Brain microvascular endothelial cell (primary cell): ENCODE data around the gene GLB1L2.

Source experiments
- DNase-seq: peaks from one replicate; pipeline ENCODE4 v3.0.0-alpha.2; 2020
- H3K27ac ChIP-seq: fragments of 250-450 bp; sonication (Bioruptor Pico); 2 replicates; pipeline ENCODE4 v1.5.1; 2020; ENCODE audit warnings: mild to moderate bottlenecking, moderate library complexity
- H3K27me3 ChIP-seq: fragments of 250-450 bp; sonication (Bioruptor Pico); replicated peaks from 2 replicates; pipeline ENCODE4 v1.5.1; 2020; ENCODE audit warnings: mild to moderate bottlenecking
- H3K36me3 ChIP-seq: fragments of 250-450 bp; sonication (Bioruptor Pico); replicated peaks from 2 replicates; pipeline ENCODE4 v1.5.1; 2020; ENCODE audit warnings: mild to moderate bottlenecking
- H3K4me3 ChIP-seq: 2 replicates; pipeline ENCODE4 v1.5.1; 2011; ENCODE audit warnings: low read depth, mild to moderate bottlenecking, control low read depth, low read length, moderate library complexity
- in situ Hi-C: cut with HindIII; loops from 2 replicates; pipeline ENCODE4 v1.10.0; 2017; ENCODE audit warnings: low sequenced_read_pairs, low pct_ligation_motif_present
- TF ChIP-seq, protein P1 (sequence below): IDR thresholded peaks from 2 replicates; pipeline ENCODE4 v1.5.1; 2011; ENCODE audit warnings: low read depth, mild to moderate bottlenecking, moderate library complexity, low read length, control low read depth, inconsistent platforms; ENCODE audit errors: missing control alignments

GLB1L2 gene

DNA sequence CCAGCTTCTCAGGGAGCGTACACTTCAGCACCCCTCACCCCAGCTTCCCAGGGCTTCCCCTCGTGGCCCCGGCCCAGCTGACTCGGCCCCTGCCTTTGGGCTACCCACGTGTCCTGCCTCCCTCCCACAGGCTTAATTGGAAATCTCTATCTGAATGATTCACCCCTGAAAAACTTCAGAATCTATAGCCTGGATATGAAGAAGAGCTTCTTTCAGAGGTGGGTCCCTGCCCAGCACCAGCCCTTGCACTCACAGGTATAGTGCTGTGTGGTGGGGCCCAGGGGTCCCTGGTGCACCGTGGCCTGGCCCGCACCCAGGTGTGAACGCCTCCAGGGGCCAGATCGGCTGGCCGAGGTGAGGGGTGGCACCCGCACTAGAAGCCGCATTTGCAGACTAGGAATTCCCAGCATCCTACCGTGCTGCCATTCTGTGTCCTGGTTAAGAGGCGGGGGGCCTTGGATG is 41.8 kb downstream of the GLB1L2 start:
- Histone ChIP-seq H3K27me3 (no peaks in the 10 kb centered on the region), H3K27ac (no peak overlapping the region), H3K4me3 (no peak overlapping the region), H3K36me3 (no peaks in the 10 kb centered on the region)
- TF ChIP-seq, protein P1, sequence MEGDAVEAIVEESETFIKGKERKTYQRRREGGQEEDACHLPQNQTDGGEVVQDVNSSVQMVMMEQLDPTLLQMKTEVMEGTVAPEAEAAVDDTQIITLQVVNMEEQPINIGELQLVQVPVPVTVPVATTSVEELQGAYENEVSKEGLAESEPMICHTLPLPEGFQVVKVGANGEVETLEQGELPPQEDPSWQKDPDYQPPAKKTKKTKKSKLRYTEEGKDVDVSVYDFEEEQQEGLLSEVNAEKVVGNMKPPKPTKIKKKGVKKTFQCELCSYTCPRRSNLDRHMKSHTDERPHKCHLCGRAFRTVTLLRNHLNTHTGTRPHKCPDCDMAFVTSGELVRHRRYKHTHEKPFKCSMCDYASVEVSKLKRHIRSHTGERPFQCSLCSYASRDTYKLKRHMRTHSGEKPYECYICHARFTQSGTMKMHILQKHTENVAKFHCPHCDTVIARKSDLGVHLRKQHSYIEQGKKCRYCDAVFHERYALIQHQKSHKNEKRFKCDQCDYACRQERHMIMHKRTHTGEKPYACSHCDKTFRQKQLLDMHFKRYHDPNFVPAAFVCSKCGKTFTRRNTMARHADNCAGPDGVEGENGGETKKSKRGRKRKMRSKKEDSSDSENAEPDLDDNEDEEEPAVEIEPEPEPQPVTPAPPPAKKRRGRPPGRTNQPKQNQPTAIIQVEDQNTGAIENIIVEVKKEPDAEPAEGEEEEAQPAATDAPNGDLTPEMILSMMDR: no peak
- in situ Hi-C loops: no loop called here
- DNase-seq: no peak

DNA sequence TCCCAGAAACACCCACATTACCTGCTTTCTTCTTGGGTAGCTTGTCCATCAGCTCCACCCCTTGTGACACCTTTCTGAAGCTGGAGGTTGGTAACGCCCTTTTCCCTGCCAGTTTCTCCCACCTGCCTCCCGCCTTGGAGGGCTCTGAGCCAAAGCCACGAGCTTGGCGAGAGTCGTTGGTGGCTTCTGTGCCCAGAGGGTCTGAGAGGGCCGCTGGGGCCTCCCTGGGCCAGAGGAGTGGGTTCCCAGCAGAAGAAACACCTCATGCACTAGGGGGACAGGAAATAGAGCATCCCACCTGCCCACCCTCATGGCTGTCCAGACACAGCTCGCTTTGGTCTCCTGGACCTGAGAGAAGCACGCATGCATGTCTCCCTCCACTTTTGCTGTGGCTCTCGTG is 42.4 kb downstream of the GLB1L2 start:
- DNase-seq: no peak
- TF ChIP-seq, protein P1: no peak
- Histone ChIP-seq H3K36me3 (no peaks in the 10 kb centered on the region), H3K27me3 (no peaks in the 10 kb centered on the region), H3K27ac (no peak overlapping the region), H3K4me3 (no peak overlapping the region)
- in situ Hi-C loops: no loop called here

DNA sequence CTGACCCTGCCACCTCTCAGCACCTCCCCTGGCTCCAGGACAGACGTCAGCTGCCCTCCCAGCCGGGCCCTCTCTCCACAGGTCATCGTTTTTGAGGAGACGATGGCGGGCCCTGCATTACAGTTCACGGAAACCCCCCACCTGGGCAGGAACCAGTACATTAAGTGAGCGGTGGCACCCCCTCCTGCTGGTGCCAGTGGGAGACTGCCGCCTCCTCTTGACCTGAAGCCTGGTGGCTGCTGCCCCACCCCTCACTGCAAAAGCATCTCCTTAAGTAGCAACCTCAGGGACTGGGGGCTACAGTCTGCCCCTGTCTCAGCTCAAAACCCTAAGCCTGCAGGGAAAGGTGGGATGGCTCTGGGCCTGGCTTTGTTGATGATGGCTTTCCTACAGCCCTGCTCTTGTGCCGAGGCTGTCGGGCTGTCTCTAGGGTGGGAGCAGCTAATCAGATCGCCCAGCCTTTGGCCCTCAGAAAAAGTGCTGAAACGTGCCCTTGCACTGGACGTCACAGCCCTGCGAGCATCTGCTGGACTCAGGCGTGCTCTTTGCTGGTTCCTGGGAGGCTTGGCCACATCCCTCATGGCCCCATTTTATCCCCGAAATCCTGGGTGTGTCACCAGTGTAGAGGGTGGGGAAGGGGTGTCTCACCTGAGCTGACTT is 43.2 kb downstream of the GLB1L2 start:
- Histone ChIP-seq H3K27ac (no peak overlapping the region), H3K36me3 (no peaks in the 10 kb centered on the region), H3K27me3 (no peaks in the 10 kb centered on the region), H3K4me3 (no peak overlapping the region)
- in situ Hi-C loops: no loop called here
- no peak for DNase-seq
- TF ChIP-seq, protein P1: no peak

DNA sequence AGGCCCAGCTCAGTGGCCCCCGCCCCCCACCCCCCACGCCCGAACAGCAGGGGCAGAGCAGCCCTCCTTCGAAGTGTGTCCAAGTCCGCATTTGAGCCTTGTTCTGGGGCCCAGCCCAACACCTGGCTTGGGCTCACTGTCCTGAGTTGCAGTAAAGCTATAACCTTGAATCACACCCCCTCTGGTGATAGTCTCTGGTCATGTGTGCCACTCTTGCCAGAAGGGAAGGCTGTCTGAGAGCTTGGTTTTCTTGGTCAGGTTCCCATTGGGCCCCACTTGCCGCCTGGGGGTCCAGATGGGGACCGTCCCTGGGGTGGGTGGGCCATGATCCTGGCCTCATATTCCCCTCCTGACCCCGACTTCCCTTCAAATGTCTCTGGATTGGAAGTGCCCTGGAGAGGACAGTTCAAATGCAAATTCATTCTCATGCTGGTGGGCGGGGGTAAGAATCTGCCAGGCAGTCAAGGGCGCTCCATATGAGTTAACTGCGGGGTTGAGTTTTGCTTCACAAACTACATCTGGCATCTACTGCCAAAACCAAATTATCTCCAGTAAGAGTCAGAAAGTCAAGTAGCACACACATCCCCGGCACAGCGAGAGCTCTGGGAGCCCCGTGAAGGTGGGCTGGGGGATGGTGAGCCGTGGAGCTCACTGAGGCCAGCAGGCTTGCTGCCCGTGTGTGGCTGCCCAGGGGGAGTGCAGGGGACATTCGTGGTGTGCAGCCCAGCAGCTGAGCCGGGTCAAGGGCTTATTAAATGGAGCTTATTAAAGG is 44.5 kb downstream of the GLB1L2 start:
- no peak overlapping the region for H3K4me3 ChIP-seq
- no peaks in the 10 kb centered on the region for H3K36me3 ChIP-seq
- H3K27me3 ChIP-seq: no peaks in the 10 kb centered on the region
- H3K27ac ChIP-seq: no peak overlapping the region
- DNase-seq: no peak
- in situ Hi-C loops: no loop called here
- TF ChIP-seq, protein P1: no peak

DNA sequence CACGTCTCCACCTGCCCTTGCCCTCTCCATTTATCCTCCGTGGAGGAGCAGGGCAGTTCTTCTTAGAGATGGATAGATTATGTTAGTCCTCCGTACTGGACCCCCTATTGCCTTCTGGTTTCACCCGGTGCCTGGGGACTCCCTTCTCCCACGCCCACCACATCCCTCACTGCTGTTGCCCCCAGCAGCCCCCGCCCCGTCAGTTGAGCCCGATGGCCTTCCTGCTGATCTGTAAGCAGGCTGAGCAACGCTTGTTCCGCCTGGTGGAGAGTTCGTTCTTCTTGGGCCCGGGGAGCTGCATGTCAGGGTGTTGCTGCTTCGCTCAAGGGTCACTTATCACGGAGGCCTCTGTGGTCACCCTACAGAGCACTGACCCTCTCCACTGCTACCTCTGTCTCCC is 46.1 kb downstream of the GLB1L2 start:
- Histone ChIP-seq H3K27me3 (no peaks in the 10 kb centered on the region), H3K27ac (no peak overlapping the region), H3K4me3 (no peak overlapping the region), H3K36me3 (no peaks in the 10 kb centered on the region)
- DNase-seq: no peak
- TF ChIP-seq, protein P1: no peak
- in situ Hi-C loops: no loop called here
